ENCODE results near the gene ERC2.

ERC2 gene

DNA sequence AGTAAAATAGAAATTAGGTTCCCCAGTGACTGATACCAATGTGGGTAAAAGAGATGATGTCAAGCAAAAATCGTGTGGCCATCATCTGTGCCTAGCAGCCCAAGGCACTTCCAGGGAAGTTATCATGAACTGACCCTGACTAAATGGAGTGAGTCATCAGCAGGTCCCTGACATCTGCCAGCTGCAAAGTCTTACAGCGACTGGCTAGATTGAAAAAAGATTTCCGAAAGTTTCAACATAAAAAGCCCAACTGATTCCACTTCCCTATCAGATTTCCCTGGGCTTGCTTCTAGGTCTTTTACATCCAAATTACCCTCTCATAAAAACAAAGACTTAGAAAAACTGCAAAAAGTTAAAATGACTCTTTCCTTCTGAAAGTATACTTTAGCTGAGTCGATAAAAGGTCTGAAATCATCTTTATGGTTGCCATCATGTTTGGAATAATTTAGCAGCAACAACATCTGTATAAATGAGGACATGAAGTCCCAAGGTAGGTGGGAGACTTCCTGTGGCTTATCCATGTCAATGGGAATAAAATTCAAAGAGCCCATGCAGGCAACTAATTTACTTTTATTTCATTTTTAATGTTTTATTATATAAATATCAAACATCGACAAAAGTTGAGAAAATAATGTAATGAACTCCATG lies 342.8 kb downstream of the ERC2 start (continued):
- TF ChIP-seq ZNF645 (tag by site-specific recombination; IDR thresholded peaks at IDR 0.05) (no peak), ZNF747 (tag by site-specific recombination; IDR thresholded peaks at IDR 0.05) (no peak), ZBTB21 (tag by site-specific recombination; IDR thresholded peaks at IDR 0.05) (no peak), ZNF488 (tag by site-specific recombination; IDR thresholded peaks at IDR 0.05) (no peak), PRDM10 (tag by site-specific recombination; IDR thresholded peaks at IDR 0.05) (0 out of 2 replicates have a peak, but pooled peaks have one; percentile 25), ZSCAN5A (tag by site-specific recombination; IDR thresholded peaks at IDR 0.05) (no peak), ZBTB48 (tag by site-specific recombination; IDR thresholded peaks at IDR 0.05) (peak; percentile 66; the same call in 1 of the 2 replicates), ZNF600 (tag by site-specific recombination; IDR thresholded peaks at IDR 0.05) (no peak), ZNF660 (tag by site-specific recombination; IDR thresholded peaks at IDR 0.05) (peak; percentile 65; the same call in 1 of the 2 replicates), GLI2 (tag by site-specific recombination; IDR thresholded peaks at IDR 0.05; ENCODE audit: borderline replicate concordance, low read depth) (no peak), SCRT1 (tag by site-specific recombination; IDR thresholded peaks at IDR 0.05; ENCODE audit: borderline replicate concordance) (no peak)
- TF ChIP-seq, protein P1, sequence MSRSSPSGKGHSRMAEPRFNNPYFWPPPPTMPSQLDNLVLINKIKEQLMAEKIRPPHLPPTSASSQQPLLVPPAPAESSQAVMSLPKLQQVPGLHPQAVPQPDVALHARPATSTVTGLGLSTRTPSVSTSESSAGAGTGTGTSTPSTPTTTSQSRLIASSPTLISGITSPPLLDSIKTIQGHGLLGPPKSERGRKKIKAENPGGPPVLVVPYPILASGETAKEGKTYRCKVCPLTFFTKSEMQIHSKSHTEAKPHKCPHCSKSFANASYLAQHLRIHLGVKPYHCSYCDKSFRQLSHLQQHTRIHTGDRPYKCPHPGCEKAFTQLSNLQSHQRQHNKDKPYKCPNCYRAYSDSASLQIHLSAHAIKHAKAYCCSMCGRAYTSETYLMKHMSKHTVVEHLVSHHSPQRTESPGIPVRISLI (tag by site-specific recombination; IDR thresholded peaks at IDR 0.05) = 0 out of 2 replicates have a peak, but pooled peaks have one; percentile 19
- TF ChIP-seq, protein P2, sequence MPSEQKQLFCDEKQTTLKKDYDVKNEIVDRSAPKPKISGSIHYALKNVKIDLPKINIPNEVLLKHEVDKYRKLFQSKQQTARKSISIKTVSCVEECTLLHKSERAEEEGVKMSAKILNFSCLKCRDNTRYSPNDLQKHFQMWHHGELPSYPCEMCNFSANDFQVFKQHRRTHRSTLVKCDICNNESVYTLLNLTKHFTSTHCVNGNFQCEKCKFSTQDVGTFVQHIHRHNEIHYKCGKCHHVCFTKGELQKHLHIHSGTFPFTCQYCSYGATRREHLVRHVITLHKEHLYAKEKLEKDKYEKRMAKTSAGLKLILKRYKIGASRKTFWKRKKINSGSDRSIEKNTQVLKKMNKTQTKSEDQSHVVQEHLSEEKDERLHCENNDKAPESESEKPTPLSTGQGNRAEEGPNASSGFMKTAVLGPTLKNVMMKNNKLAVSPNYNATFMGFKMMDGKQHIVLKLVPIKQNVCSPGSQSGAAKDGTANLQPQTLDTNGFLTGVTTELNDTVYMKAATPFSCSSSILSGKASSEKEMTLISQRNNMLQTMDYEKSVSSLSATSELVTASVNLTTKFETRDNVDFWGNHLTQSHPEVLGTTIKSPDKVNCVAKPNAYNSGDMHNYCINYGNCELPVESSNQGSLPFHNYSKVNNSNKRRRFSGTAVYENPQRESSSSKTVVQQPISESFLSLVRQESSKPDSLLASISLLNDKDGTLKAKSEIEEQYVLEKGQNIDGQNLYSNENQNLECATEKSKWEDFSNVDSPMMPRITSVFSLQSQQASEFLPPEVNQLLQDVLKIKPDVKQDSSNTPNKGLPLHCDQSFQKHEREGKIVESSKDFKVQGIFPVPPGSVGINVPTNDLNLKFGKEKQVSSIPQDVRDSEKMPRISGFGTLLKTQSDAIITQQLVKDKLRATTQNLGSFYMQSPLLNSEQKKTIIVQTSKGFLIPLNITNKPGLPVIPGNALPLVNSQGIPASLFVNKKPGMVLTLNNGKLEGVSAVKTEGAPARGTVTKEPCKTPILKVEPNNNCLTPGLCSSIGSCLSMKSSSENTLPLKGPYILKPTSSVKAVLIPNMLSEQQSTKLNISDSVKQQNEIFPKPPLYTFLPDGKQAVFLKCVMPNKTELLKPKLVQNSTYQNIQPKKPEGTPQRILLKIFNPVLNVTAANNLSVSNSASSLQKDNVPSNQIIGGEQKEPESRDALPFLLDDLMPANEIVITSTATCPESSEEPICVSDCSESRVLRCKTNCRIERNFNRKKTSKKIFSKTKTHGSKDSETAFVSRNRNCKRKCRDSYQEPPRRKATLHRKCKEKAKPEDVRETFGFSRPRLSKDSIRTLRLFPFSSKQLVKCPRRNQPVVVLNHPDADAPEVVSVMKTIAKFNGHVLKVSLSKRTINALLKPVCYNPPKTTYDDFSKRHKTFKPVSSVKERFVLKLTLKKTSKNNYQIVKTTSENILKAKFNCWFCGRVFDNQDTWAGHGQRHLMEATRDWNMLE (tag by site-specific recombination; conservative IDR thresholded peaks at IDR 0.05; ENCODE audit: low read depth) = 0 out of 2 replicates have a peak, but pooled peaks have one; percentile 22
- TF ChIP-seq, protein P3, sequence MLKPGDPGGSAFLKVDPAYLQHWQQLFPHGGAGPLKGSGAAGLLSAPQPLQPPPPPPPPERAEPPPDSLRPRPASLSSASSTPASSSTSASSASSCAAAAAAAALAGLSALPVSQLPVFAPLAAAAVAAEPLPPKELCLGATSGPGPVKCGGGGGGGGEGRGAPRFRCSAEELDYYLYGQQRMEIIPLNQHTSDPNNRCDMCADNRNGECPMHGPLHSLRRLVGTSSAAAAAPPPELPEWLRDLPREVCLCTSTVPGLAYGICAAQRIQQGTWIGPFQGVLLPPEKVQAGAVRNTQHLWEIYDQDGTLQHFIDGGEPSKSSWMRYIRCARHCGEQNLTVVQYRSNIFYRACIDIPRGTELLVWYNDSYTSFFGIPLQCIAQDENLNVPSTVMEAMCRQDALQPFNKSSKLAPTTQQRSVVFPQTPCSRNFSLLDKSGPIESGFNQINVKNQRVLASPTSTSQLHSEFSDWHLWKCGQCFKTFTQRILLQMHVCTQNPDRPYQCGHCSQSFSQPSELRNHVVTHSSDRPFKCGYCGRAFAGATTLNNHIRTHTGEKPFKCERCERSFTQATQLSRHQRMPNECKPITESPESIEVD (tag by site-specific recombination; IDR thresholded peaks at IDR 0.05) = peak; percentile 95
- TF ChIP-seq, protein P4, sequence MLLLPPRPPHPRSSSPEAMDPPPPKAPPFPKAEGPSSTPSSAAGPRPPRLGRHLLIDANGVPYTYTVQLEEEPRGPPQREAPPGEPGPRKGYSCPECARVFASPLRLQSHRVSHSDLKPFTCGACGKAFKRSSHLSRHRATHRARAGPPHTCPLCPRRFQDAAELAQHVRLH (tag by site-specific recombination; IDR thresholded peaks at IDR 0.05) = no peak

Data from HEK293 (cell line).